Kidney epithelial cell (primary cell): ENCODE data around the gene MERTK. TPM values are rescaled to one million over a fixed set of nuclear protein-coding genes. Genes with fewer than 3 reads are reported as not detected.

Experiments used
- DNase-seq: peaks from one replicate; pipeline ENCODE4 v3.0.0-alpha.2; 2010; ENCODE audit warnings: low read depth
- H3K27me3 ChIP-seq: 2 replicates; pipeline ENCODE4 v1.6.0; 2011; ENCODE audit warnings: low read length; ENCODE audit not compliant: control insufficient read depth, insufficient read depth
- H3K36me3 ChIP-seq: 2 replicates; pipeline ENCODE4 v1.5.1; 2011; ENCODE audit warnings: low read length; ENCODE audit not compliant: control insufficient read depth, insufficient read depth
- H3K4me3 ChIP-seq: 2 replicates; pipeline ENCODE4 v1.5.1; 2011; ENCODE audit warnings: low read depth, mild to moderate bottlenecking, control low read depth, low read length
- total RNA-seq: library from RNA; depleted of rRNA; stranded (reverse); fragments of >200 nt; gene quantifications from 2 replicates; pipeline ENCODE4 v1.2.3, GENCODE V29; 2015
- TF ChIP-seq, protein P1 (sequence below): IDR thresholded peaks from 2 replicates; pipeline ENCODE4 v1.5.1; 2011; ENCODE audit warnings: mild to moderate bottlenecking, moderate library complexity, low read length, control low read depth, inconsistent platforms; ENCODE audit not compliant: insufficient read depth, poor library complexity, severe bottlenecking

Gene MERTK
- total RNA-seq, 1 donor from 2014 or later: 4.1 TPM

DNA sequence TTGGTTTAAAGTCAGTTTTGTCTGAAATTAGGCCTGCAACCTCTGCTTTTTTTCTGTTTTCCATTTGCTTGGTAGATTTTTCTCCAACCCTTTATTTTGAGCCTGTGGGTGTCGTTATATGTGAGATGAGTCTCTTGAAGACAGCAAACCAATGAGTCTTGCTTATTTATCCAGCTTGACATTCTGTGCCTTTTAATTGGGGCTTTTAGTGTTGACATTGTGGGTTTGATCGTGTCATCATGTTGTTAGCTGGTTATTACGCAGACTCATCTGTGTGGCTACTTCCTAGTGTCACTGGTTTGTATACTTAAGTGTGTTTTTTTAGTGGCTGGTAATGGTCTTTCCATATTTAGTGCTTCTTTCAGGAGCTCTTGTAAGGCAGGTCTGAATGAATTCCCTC lies 175.5 kb downstream of the MERTK start:
- peaks cover 3% of the 10 kb centered on the region for H3K36me3 ChIP-seq
- TF ChIP-seq, protein P1, sequence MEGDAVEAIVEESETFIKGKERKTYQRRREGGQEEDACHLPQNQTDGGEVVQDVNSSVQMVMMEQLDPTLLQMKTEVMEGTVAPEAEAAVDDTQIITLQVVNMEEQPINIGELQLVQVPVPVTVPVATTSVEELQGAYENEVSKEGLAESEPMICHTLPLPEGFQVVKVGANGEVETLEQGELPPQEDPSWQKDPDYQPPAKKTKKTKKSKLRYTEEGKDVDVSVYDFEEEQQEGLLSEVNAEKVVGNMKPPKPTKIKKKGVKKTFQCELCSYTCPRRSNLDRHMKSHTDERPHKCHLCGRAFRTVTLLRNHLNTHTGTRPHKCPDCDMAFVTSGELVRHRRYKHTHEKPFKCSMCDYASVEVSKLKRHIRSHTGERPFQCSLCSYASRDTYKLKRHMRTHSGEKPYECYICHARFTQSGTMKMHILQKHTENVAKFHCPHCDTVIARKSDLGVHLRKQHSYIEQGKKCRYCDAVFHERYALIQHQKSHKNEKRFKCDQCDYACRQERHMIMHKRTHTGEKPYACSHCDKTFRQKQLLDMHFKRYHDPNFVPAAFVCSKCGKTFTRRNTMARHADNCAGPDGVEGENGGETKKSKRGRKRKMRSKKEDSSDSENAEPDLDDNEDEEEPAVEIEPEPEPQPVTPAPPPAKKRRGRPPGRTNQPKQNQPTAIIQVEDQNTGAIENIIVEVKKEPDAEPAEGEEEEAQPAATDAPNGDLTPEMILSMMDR: no peak
- H3K27me3 ChIP-seq: no peaks in the 10 kb centered on the region
- no peak for DNase-seq
- H3K4me3 ChIP-seq: no peak overlapping the region

GRCh38 chr2:112074506-112074905 lies 176.1 kb downstream of the MERTK start:
- DNase-seq: no peak
- TF ChIP-seq, protein P1: no peak
- Histone ChIP-seq H3K4me3 (no peak overlapping the region), H3K27me3 (no peaks in the 10 kb centered on the region), H3K36me3 (peaks cover 3% of the 10 kb centered on the region)

DNA sequence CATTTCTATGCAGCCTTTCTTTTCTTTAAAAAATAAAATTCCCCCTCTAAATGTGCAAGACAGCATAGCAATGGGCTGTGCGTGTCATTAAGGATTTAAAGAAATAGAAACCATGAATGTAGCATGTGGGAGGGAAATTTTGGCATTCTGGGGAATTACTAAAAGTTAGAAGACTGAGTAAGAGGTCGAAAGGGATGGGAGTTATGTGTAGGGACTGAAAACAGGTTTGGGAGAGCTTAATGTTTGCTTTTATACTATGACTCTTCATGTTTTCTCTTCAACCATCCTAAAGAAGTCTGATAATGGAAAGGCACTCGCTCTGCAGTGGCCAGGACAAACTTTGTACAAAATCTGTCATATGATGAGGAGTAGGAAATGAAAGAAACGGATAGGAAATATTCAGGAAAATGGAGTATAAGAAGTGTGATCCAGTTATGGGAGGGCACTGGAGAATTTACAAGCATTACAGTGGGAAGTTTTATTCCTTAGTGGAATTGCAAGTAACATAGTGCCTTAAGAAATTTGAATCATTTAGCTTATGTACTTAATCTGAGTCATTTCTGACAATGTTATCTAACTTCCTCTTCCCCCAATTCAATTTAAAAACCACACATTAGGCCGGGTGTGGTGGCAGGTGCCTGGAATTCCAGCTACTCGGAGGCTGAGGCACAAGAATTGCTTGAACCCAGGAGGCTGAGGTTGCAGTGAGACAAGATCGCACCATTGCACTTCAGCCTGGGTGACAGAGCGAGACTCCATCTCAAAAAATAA lies 177.3 kb downstream of the MERTK start:
- DNase-seq: no peak
- H3K27me3 ChIP-seq: no peaks in the 10 kb centered on the region
- TF ChIP-seq, protein P1: no peak
- peaks cover 3% of the 10 kb centered on the region for H3K36me3 ChIP-seq
- H3K4me3 ChIP-seq: no peak overlapping the region

DNA sequence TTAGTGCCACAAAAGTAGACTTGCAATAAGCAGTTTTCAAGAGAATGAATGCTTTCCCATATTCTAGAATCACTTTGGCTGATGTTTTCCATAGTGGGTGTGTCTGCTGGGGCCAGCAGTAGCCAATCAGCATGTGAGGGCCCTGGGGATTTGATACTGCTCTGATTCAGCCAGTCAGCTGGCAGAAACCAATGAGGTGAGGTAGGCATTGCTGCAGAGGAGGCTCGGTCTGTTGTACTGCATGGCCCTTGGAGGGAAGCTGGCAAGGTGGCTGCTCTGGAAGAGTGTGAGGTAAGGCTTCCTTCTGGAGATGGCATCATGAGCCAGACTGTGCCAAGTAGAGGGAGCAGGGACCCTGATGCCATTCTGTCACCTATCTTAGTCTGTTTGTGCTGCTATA lies 179.4 kb downstream of the MERTK start:
- H3K27me3 ChIP-seq: no peaks in the 10 kb centered on the region
- TF ChIP-seq, protein P1: no peak
- H3K4me3 ChIP-seq: no peak overlapping the region
- DNase-seq: no peak
- H3K36me3 ChIP-seq: peaks cover 3% of the 10 kb centered on the region

Other genes with a start within 250 kb of the MERTK start
- 46.3 and 47.6 TPM in 2 replicates for gene ANAPC1, start 14.4 kb upstream of the MERTK start, total RNA-seq
- 20.5 and 24.5 TPM in 2 replicates for gene TMEM87B, start 156.7 kb downstream of the MERTK start, total RNA-seq
- 0.14 and 1.0 TPM in 2 replicates for gene FBLN7, start 239.8 kb downstream of the MERTK start, total RNA-seq